ENCODE measurements around the gene PSMD14.
"Not testable (repeated sequence)": the region's sequence is repeated elsewhere in the genome, so short reads cannot be mapped to it uniquely, and the experiment has no call there.

PSMD14 gene

DNA sequence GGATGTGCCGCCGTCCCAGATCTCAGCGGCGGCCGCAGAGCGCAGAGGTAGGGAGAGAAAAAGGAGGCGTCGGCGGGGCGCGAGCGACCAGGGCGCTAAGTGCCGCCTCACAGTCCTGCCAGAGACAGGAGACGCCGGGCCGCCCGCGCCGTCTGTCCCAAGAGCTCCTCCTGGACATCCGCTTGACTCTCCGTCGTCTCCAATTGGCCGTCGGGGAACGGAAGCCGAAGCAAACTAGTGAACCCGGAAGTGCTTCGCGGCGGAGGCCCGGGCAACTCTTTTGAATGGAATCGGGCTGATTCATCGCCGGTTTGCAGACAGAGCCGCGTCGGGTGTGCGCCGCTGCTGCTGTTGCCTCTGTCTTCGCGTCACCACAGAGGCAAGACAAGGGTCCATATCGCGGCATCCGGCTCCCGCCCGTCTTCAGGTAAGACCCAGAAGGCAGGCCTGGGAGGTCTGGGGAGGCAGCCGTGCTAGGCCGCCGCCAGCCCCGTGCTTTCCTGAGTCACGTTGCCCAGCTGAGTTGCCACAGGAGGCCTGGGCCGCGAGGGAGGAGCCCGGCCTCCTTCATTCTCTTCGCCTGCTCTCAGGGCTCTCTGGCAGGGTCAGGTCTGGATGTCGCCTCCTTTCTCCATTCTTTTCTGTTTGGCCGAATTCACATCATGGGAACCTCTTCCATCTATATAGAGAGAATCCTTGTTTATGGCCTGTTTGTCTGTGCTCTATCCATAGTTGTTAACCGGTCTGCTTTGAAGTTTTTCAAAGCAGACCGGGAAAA, at the start of gene PSMD14:
Gene PSMD14, plus strand, starts transcription at position 248 of the 778 bp plus-strand sequence. CDS start 10,401 bp downstream, outside the sequence.
- peak; percentile 87 for DNase-seq

DNA sequence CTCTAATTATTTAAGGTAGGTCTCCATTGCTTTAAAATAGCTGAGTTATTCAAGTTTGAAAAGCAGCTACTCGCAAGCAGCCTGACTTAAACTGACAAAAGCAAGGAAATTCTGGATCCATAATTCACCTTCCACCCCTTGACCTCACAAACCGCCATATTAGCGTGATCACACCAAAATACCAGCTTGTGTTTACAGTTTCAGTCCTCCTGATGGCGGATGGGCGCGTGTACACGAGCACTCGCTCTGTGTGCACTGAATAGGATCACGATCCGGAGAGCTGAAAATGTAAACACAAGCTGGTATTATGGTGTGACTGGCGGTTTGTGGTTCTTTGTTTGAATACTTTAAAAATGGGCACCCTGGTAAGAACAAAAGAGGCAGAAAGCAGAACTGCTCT, 42.4 kb upstream of the PSMD14 start:
- DNase-seq = peak; percentile 43

DNA sequence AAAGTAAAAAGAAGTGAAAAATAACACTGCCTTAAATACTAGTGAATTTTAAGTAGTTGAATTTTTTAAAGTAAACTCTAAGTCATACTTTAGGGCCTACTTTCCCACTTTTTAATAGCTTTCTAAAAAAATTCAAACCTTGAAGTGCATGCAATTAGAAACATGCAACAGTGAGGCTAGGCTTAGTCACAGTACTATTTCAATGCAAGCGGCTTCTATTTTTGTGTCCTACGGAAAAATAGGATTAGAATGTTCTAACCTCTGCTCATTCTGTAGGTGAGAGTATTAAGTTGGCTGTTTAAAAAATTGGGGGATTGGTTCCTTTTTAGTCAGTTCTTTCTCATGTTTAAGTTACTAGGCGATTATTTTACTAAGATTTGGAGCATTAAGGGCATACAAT, 39.1 kb upstream of the PSMD14 start:
- no peak for DNase-seq

DNA sequence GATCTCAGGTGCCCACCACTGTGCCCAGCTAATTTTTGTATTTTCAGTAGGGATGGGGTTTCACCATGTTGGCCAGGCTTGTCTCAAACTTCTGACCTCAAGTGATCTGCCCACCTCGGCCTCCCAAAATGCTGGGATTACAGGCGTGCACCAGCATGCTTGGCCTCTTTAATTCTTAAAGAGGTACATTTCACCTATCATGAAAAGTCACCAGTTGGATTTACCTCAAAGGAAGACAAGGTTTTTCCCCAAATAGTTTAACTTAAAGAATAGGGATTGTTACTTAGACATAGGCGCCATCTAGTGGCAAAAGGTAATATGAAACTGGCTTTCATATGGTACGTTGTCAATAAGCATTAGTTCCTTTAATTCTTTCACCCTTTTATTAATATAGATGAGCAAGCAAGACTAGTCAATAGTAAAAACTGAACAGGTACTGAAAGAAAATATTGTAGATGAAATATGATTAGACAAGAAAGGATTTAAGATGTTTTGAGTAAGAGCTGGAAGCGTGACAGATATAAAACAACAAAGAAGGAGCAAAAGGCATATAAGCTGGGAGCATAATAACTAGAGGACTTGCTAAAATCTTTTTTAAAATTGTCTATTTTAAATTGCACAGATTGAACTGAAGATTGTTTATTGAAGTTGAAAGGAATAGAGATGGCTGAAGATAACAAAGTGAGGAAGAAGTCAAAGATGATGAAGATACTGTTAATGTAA, 35.0 kb upstream of the PSMD14 start:
- DNase-seq = peak; percentile 23

DNA sequence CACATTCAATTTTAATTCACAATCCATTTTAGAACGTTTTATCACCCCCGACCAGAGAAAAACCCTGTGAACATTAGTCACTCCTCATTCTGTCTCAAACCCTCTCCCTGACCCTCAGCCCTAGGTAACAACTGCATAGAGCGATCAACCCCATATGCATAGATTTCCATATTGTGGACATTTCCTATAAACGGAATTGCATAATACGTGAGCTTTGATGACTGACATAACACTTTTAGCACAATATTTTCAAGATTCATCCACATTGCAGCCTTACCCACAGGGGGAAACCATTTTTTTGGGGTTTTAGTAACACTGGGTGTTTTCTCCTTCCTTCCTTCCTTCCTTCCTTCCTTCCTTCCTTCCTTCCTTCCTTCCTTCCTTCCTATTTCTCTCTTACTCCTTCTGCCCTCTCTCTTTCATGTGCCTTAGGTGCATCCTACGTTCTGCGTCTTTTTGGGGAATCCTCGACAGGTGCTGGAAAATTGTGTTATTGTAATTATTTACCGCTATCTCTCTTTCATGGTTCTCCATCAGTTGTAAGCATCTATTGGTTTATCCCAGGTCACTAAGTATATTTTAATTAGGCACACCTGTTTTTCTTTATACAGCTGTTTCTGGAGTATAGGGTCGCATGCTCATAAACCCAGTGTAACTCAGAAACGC, 29.5 kb upstream of the PSMD14 start:
- DNase-seq = not testable (repeated sequence)

DNA sequence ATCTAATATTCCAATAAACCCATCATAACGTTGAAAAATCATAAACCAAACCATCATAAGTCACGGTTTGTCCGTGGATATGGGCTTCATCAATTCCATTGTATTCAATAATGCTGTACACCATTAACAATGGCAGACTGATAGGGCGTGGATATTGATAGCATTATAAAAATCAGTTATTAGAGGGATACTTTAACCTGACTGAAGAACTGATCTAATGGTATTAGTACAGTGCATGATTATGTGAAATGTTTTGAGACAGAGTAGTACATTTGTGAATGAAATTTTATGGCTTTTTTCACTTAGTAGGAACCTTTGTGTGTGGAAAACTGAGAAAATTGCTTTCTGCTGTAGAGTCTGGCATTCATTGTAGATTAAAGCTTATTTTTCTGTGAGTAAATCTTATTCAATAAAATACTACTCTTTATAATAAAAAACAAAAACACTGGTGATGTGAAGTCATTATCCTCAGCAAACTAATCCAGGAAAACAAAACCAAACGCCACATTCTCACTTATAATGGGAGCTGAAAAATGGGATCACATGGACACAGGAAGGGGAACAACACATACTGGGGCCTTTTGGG, 28.9 kb upstream of the PSMD14 start:
- DNase-seq = not testable (repeated sequence)

DNA sequence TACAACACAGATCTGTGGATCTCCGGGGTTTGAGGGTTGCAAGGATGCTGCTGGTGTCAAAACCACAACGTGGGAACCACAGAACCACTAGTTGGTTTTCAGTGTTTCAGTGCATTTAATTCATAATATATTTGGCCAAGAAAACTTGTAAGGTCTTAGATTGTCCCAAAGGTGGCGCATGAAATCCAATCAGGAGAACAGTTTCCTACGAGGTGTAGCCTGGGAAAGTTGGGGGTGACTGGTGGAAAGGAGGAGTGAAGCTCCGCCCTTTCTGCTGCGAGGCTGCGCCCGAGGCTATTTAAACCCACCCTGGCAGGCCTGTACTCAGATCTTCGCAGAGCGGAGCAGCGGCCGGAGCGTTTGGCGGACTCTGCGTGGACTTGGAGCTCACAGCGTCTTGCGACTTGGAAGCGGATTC, 27.3 kb upstream of the PSMD14 start:
- DNase-seq = not testable (repeated sequence)

DNA sequence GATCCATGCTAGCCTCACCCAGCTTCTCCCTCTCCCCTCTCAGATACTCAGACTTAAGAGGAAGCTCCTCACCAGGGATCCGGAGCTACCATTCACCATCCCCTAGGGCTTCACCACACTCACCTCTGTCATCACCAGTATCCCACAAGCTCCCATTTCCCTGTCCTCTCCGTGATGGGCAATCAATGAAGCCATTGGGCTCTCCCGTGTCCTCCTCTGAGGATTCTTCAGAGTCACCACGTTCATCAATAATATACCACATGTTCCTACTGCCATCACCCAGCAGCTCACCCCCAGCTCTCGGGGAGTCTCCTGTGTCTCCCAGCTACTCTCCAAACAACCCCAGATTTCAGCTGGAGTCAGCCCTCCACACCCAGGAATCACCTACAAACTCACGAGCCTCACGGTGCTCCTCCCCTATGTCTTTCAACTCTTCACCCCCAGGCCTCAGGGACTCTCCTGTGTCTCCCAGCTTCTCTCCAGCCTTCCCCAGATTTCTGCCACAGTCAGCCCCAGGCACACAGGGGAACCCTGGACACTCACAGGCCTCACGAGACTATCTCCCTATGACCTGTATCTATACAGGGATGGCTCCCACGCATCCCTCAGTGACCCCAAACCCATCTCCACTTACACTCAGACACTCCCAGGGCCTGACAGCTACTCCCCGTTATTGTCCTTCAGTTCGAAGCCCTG, 26.5 kb upstream of the PSMD14 start:
- not testable (repeated sequence) for DNase-seq

DNA sequence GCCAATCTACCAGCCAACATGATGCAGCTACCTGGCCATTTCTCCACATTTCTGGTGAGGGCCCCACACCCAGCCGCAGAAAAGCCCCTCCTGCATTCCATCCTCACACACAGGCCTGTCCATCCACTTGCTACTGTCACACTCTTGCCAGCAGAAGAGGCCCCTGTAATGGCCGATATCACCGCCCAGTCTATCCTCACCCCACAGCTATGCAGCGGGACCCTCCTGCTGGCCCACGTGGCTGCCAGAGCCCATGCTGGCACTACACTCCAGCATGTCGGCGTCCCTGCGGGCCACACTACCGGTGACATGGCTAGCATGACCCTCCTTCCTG, 25.9 kb upstream of the PSMD14 start:
- DNase-seq = not testable (repeated sequence)

DNA sequence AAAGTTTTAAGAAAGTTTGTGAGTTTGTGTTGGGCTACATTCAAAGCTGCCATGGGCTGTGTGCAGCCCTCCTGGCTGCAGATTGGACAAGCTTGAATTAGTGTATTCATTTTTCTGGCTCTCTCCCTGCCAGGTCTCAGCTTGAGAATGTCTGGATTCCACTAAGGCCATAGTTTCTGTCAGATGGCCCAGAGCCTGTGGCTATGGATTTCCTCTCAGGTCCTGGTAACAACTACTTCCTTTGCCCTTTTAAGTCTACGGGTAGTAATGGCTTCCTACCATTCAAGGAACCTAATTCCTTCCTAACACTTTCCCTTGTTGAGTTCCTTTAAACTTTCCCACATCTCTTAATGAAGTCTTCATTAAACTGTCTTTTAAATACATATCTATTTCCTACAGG, 24.3 kb upstream of the PSMD14 start:
- DNase-seq = no peak

DNA sequence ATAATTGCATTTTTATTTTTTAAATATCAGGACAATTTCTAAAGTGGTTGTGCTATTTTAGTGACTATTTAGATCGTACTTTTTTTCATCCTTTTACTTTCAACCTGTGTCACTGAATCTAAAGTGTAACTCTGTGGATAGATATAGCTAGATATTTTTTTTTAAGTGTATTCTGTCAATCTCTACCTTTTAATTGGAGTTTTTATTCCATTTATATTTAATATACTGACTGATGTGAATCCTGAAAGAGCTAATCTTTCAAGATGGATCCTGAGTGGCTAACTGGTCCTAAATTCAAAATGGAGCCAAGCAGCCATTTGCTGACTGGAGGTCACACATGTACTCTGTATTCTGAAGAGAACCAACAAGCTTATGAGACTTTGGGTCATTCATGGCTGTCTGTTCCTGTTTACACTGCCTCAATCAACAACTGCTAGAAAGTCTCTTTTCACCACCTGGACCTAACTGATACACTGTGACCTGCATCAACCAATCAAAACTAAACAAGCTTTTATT, 4.6 kb upstream of the PSMD14 start:
- DNase-seq = no peak

DNA sequence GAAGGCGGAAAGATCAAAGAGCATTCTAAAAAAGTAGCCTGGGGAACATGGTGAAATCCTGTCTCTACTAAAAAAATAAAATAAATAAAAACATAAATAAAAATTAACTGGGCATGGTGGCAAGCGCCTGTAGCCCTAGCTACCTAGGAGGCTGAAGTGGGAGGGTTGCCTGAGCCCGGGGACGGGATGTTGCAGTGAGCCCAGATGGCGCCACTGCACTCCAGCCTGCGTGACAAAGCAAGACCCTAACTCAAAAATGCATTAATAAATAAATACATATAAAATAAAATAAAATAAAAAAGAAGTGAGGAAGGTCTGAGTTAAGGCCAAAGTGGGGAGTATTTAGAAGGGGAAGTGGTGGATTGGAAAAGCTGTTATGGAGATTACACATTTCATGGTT, 1.3 kb upstream of the PSMD14 start:
- DNase-seq = no peak

DNA sequence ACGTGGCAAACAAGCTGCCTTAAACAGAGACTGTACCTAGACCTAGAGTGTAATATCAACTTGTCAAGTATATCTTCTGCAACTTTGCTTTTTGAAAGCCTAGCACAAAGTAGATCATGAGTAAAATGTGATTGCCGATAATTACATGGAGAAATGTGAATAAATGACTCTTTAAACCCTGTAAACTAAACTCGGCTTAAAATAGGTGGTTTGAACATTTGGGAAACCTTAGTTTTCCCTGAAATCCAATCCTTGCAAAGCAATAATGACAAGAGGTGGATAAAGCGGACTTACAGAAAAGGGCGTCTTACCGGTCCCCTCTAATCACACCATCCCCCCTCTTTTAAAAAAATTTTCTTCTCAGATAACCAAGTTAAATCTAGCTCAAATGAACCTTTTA, 549 bp upstream of the PSMD14 start:
- no peak for DNase-seq

DNA sequence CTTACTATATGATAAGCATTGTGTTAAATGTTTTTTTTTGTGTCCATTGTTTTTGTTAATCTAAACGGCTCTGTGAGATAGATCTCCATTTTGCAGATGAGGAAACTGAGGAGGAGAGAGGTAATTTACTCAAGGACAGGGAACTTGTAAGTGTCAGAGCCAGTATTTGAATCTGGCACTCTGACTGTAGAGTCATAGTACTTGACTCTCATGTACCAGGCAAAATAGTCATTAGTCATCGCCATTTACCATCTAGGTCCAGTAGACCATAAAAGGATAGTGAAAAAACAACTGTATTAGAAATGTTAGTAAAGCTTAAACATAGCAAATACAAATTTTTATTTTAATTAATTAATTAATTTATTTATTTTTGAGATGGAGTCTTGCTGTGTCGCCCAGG, 4.8 kb downstream of the PSMD14 start:
- DNase-seq = no peak

DNA sequence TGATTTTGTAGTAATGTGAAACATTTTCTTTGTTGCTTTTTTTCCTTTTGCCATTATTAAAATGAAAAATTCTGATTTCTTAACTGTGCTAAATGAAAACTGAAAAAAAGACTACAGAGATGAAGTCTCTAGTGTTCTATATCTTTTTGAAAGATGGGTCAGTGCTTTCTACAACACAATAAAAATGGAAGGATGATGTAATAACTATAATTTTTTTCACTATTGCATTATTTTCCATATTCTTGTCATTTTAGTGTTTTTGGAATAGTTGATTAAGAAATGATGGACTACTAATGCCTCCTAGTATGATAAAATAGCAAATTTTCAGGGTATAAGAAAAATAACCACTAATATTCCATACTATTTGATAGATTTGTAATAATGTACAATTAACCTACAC, 7.2 kb downstream of the PSMD14 start:
- no peak for DNase-seq

DNA sequence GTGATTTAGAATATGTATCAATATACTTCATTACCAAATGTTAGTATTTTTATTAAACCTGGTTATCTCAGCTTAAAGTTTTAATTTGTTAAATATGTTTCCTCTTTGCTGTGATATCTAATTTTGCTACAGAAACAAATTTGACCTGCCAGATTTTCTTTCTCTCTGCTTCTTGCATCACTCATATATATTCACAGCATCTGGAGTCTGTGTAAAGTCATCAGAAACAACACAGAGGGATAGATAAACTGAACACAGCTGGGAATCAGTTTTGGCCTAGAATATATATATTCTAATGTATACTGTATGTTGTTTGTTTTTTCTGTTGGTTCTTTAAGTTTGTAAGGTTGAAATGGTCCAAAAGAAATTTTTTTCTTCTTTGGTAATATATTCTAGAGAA, 8.5 kb downstream of the PSMD14 start:
- DNase-seq = no peak

DNA sequence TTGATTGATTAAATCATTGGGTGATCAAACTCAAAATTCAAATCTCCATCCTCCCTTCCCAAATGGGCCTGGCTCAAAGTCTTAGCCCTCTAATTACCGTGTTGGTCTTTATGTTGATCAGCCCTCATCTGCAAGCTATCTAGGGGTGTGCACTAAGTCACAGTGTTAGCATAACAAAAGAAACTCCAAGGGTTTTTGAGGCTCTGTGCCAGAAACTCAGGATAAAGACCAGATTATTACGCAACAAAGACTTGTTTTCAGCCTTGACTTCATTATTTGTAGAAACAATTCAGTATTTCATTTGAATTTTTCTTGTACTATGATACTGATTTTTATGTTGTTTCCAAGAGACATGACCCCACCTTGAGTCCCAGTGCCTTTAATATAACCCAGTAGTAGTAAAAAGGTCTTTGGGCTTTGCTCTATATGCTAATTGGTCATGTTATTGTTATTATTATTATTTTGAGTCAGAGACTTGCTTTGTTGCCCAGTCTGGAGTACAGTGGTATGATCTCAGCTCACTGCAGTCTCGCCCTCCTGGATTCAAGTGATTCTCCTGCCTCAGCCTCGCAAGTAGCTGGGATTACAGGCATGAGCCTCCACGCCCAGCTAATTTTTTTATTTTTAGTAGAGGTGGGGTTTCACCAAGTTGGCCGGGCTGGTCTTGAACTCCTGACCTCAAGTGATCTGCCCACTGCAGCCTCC, 13.9 kb downstream of the PSMD14 start:
- no peak for DNase-seq

DNA sequence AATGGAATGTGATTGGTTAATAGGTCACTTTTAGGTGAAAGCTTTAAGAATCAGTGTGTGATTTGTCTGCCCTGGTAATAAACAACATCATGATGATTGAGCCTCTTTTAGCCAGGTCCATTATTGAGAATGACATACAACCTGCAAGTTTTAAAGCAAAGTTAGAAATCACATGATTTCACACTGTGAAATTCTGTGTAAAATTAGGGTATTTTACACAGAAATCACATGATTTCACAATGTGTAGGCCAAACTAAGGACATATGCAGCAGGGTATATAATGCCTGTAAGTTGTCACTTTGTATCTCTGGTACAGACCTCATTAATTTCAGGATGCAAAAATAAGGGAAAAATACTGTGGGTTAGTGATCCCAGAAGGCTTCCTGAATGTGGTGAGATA, 16.7 kb downstream of the PSMD14 start:
- no peak for DNase-seq

DNA sequence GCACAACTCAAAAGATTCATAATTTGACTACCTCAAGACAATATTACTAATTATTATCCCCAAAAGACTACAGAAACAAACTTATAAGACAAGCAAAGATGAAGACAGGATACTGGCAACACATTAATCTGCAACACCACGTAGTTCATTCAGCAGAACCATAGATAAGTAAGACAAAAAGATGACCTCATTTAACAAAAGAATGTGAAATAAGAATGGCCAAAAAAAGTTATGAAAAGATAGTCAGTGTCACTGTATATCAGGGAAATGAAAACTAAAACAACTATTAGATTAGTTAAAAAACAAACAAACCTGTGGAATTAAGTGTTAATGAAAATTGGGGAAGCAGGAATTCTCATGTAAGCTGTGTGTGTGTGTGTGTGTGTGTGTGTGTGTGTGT, 19.4 kb downstream of the PSMD14 start:
- no peak for DNase-seq

DNA sequence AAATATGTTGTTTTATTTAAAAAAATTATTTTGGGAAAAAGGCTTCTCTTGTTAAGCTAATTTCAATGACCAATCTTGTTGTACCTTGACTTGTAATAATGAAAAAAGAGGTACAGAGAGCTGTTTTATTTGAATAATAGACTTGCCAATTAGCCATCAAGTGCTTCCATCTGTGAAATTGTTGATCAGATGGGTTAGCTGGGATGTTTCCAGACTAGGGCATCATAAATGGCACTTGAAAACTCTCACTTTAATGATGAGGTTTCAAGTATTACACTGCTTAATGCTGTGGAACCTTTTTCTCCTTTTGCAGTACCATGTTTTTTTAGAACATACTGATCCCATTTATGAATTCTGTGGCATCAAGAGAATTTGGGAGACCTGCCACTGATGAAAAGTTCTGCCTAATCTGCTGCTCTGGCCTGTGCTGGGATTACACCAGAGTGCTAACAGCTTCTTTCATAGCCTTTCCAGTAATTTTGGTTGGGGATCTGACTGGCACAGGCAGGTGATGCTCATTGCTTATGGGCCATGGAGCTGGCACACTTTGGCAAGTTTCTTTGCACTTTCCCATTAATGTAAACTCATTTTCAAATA, 24.2 kb downstream of the PSMD14 start:
- no peak for DNase-seq

DNA sequence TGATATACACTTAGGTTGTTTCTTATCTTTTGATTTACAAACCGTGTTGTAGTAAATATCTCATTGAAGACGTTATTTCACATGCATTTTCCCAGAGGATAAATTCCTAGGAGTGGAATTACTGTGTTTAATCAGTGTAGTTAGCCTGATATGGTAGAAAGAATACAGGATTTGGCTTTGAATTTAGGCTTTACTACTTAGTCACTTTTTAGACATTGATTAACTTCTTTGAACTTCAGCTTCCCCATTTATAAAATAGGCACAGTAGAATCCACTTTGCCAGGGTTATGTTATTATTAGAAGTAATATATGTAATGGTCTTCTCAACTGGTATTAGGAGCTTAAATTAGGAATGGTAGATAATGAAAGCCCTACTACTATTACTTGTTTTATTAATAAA, 27.4 kb downstream of the PSMD14 start:
- DNase-seq = no peak

DNA sequence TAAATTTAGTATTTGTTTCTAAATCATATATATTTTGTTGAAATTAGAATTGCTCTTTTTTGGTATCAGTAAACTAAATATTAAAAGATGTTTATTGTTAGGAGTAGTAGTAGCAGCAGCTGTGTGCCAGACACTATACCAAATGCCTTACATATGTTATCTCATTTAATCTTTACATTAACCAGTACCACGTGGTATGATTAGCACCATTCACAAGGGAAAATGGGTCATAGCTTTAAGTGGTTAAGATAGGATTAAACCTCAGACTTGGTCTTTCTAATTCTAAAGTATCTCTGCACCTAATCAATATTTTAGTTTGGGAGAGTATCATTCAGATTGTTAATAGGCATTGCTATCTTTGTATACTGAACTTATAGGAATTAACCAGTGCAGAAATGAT, 29.0 kb downstream of the PSMD14 start:
- DNase-seq = no peak
